ENCODE measurements around the gene SHROOM3. TPM values are rescaled to one million over a fixed set of nuclear protein-coding genes. Genes with fewer than 3 reads are reported as not detected.
"Not testable (repeated sequence)": the region's sequence is repeated elsewhere in the genome, so short reads cannot be mapped to it uniquely, and the experiment has no call there.

The SHROOM3 gene
- total RNA-seq, 1 donor from 2014 or later: 8.0 TPM

DNA sequence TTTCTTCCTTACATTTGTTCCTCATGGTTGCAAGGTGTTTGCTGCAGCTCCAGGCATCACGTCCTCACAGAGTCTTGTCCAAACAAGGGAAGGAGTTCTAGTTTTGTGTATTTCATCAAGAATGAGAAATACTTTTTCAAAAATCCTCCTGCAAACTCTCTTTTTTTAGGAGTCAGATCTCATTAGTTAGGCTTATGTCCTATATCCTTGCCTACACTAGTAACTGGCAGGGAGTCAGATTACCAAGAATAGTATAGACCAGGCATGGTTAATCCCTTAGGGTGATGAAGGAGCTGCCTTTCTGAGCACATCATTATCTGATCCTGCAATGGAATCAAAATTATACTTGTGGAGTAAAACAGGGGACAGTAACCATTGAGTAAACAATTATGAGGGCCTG lies 160.4 kb downstream of the SHROOM3 start:
- no peak for DNase-seq

GRCh38 chr4:76596713-76597112 lies 161.7 kb downstream of the SHROOM3 start:
- no peak for DNase-seq

DNA sequence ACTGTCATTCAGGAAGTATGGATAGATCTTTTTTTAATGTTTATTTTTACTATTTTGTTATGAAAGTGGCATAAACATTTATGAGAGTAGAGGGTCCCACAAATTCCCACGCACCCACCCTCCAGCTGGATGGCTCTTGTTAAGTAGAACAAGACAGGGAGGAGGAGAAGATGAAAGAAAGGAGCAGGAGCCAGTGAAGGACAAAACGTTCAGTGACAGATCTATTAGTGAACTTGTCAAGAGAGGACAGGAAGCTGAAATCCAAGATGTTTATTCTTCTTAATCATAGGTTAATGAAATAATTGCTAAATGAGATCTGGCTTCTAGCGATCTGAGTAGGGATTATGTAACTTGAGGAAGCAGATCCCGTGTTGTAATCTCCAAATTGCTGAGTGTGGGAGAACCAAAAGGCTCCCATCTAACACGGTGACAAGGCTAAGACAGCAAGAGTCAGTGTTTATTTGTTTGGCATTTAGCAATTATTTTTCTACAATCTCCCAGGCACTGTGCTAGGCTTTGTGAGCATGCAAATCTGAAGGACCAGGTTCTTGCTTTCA lies 162.5 kb downstream of the SHROOM3 start:
- no peak for DNase-seq

- no peak for DNase-seq
Observed at GRCh38 chr4:76600447-76600846, 165.4 kb downstream of the SHROOM3 start.

DNA sequence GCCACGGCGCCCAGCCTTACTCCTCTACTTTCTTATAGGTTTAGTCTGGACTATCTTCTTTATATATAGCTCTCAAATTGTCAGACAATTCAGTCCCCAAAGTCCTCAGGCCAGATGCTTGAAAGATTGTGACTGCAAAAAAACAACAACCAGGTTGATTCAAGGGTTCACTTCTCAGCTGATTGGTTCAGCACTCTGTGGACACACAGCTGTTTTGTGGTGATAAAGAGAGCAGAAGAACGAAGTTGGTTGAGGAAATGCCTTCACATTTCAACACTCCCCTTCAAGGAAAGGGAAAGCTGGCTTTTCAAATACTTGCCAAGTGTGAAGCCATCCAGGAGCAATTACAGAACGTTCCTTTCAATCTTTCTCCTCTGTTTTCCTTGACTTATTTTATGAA lies 166.8 kb downstream of the SHROOM3 start:
- DNase-seq: no peak

- DNase-seq: peak; percentile 6
Observed at GRCh38 chr4:76605099-76605563, 170.1 kb downstream of the SHROOM3 start.

DNA sequence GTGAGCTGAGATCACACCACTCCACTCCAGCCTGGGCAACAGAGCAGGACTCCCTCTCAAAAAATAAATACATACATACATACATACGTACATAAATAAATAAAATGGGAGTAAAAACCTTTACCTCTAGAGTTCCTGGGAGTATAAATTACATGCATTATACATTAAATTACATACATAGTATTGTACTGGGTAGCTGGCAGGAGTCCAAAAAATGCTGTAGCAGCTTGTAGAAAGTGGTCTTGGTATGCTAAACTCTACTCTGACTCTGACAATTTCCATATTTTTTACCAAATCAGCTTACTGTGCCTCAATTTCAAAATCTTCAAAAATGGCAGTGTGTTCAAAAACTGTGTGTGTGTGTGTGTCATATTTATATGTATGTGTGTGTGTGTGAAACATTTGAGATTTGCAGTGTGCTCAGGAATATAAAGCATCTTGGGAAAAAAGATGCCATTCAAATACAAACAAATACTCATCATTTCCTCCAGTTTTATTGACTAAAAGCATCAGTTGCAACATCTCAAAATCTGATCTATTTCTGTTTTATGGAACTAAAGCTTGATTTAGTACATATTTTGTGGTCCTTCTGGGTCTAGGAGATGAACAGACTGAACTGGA lies 171.7 kb downstream of the SHROOM3 start:
- DNase-seq: peak; percentile 59

DNA sequence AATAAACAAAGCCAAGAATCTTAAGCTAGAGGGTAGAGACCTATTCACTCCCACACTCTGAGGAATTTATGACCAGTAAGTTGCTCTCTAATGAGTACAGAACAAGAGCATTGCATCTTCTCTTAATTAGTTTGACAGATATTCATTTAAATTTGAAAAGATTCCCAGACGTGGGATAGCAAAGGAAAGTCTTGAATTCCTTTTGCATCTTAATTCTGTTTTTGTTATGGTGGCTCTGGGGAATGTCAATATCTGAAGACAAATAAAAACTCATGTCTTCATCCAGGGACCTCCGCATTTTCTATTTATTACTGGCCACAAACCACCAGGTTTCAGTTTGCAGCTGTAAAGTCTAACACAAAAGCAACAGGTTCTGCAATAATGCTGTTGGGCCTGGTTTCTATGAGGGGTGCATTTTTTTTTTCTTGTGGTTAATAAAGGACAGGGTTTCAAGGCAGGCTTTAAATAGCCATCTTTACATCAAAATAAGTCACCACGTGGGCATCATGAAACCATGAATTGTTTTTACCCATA lies 172.3 kb downstream of the SHROOM3 start:
- peak; percentile 43 for DNase-seq

DNA sequence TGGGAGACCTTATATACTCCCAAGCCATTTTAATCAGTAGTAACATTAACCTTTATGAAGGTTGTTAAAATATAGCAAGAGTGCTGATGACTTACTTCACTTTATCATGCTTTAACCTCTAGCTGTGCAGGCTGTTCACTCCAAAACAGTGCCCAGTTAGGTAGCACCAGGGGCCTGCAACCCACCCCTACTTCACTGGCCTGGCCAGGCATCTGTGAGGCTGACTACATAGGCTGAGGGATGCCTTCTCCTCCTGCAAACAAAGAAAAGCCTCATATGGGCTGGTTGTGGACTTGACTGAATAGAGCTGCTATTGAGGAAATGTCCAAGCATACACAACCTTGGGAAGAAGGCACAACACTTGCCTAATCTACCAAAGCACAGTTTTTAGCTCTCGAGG lies 172.8 kb downstream of the SHROOM3 start:
- no peak for DNase-seq

DNA sequence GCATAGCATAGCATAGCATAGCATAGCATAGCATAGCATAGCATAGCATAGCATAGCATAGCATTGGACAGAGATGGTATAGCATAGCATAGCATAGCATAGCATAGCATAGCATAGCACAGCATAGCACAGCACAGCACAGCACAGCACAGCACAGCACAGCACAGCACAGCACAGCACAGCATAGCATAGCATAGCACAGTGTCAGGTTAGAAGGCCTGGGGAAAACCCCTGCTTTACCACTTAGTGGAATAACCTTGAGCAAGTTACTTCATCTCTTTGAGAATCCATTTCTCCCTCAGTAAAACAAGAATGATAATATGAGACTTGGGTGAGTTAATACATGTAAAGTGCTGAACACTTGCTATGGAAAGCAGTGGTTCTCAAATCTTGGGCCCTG lies 173.5 kb downstream of the SHROOM3 start:
- DNase-seq: not testable (repeated sequence)

- DNase-seq: no peak
Observed at GRCh38 chr4:76610751-76611547, 175.9 kb downstream of the SHROOM3 start.

DNA sequence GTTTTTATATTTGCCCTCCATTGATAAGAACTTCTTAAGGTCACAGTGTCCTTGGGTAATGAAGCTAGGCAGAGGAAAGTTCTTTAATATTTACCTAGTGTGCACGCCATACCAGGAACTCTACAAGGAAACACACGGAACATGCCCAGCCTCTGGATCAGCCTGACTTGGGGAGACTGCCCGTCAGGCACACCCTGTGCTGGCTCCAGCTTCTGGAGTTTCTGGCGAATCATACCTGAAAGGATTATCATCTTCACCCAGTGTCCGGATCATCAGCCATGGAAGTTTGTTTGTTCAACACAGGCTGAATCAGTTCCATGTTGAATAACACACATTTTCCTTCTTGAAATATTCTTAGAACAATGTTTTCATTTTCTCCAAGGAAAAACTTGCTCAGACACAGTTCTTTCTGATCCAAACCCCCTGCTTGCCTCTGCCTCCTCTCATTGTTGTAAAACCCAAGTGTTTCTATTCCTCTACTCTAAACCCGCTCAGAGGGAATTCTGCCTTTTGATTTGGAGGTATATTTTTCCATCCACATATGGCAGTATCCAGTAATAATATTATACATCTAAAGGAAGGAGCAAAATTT lies 176.7 kb downstream of the SHROOM3 start:
- no peak for DNase-seq

GRCh38 chr4:76614589-76614988 lies 179.6 kb downstream of the SHROOM3 start:
- DNase-seq: no peak

DNA sequence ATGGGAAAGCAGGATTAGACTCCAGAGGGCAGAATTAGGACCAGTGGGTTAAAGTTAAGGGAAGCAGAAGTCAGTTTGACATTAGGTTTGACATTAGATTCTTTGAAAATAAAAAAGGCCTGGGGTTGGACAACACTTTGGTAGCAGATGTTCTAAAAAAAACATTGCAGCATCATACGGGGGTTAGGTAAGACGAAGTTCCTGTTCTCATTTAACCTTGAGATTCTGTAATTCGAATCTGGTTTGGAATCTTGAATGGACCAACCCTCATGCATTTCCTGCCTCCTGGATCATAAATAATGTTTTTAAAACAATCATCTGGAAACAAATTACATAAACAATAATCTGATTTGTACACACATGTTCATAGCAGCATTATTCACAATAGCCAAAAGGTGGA lies 181.0 kb downstream of the SHROOM3 start:
- DNase-seq: no peak

- no peak for DNase-seq
Observed at GRCh38 chr4:76616526-76616925, 181.5 kb downstream of the SHROOM3 start.

DNA sequence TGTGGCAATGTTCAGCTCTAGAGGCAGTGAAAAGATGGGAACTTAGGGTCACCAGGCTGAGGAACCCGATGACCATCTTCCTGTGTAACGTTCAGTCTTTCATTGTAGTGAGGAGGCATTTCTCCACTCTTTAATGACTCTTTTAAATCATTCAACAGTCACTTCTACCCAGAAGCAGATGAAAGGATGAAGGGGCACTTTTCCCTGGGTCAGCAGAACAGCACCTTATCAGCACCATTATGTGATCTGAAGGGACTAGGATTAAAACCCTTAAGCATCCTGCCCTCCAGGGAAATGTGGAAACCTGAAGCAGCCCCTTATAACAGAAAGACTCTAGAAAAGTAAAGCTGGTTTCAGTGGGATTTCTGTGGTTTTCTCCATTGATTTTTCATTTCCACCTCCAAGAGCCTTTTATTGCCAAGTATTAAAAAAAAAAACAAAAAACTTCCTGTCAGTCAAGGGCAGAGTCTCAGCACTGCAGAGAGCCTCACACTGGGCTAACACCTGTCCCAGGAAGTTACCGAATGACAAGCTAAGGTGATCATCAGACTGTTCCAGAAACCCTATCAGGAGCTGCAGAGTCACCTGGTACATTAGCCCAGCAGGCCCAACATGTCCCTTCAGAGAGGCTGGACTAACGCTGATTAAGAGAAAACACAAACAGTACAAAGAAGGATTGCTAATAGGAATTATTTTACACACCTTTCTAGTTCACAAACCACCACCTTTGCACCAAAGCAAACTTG lies 185.9 kb downstream of the SHROOM3 start:
- DNase-seq: no peak

- no peak for DNase-seq
Observed at GRCh38 chr4:76622126-76622525, 187.1 kb downstream of the SHROOM3 start.

- no peak for DNase-seq
Observed at GRCh38 chr4:76622717-76623116, 187.7 kb downstream of the SHROOM3 start.

DNA sequence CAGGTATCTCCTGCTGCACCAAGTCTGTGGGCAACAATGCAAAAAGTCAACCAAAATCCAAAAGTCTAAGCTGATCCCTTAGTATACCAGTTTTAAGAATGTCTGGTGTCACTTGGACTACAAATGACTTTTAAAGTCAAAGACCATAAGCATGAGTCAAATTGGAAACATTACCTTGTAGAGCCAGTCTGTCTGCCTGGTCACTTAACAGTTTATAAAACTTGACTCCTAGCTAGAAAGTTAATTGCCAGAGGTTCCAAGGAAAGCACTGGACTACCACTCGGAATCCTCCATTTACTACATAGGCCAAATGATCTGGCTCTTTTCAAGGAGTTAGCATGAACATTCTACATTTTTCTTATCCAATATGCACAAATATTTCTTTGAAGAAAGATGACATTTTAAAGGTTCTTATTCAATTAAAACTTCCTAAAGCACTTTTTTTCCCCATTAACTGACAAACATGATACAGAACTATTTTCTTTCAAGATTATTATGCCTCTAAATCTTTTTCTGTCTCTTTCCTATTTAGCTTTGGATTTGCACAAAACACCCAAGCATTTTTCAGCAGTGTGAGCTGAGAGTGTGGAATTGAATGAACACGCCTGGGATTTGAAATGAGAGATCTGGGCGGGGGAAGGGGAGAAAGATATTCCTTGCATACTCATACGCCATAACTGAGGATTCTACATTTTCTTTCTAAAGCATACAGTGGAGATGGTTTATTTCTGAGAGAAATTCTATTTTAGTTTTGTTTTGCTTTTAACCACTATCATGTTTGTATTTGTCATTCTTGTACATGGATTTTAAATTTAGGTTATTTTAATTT lies 188.4 kb downstream of the SHROOM3 start:
- DNase-seq: no peak

- DNase-seq: peak; percentile 88
Observed at GRCh38 chr4:76624241-76624681, 189.2 kb downstream of the SHROOM3 start.
